Measurements from ENCODE around the gene ENTPD6. TPM values are rescaled to one million over a fixed set of nuclear protein-coding genes. Genes with fewer than 3 reads are reported as not detected.
"Not testable (repeated sequence)": the region's sequence is repeated elsewhere in the genome, so short reads cannot be mapped to it uniquely, and the experiment has no call there.

ENTPD6 gene
- total RNA-seq = 10 to 100 TPM; 33.8 to 45.6 TPM

- Mint-ChIP-seq H3K4me3 (peak within 1 kb of the TSS; percentile 84), H3K9me3 (no peaks in the 10 kb centered on the region), H3K4me1 (peaks cover 30% of the 10 kb centered on the region), H3K36me3 (ENCODE audit: low read depth) (no peaks in the 10 kb centered on the region), H3K27me3 (no peaks in the 10 kb centered on the region), H3K27ac (peak within 1 kb of the TSS; percentile 90)
- DNase-seq = peak; percentile 89
- CTCF ChIA-PET = interaction anchor here (1.0 kb wide), 1 partner anchor 8 kb away, joined by 3 read pairs; no protein-coding TSS in a partner anchor
- POLR2A ChIA-PET = no interaction called here
Observed at GRCh38 chr20:25195014-25195961, at the start of gene ENTPD6. Gene ENTPD6 (plus strand): TSS chr20:25195712. CDS start chr20:25206537, 10,825 bp downstream.

- POLR2A ChIA-PET = no interaction called here
- Mint-ChIP-seq H3K9me3 (no peaks in the 10 kb centered on the region), H3K36me3 (ENCODE audit: low read depth) (no peaks in the 10 kb centered on the region), H3K27me3 (peaks cover 16% of the 10 kb centered on the region), H3K4me3 (no peak overlapping the region), H3K27ac (no peak overlapping the region), H3K4me1 (peaks cover 5% of the 10 kb centered on the region)
- CTCF ChIA-PET = no interaction called here
- no peak for DNase-seq
Observed at GRCh38 chr20:25146976-25147375, 48.5 kb upstream of the ENTPD6 start.

GRCh38 chr20:25147716-25148115, 47.8 kb upstream of the ENTPD6 start:
- peaks cover 5% of the 10 kb centered on the region for H3K4me1 Mint-ChIP-seq
- H3K4me3 Mint-ChIP-seq = no peak overlapping the region
- H3K36me3 Mint-ChIP-seq (ENCODE audit: low read depth) = no peaks in the 10 kb centered on the region
- peaks cover 16% of the 10 kb centered on the region for H3K27me3 Mint-ChIP-seq
- DNase-seq = no peak
- no peak overlapping the region for H3K27ac Mint-ChIP-seq
- ChIA-PET POLR2A (no interaction called here), CTCF (no interaction called here)
- H3K9me3 Mint-ChIP-seq = no peaks in the 10 kb centered on the region

- Mint-ChIP-seq H3K27ac (peak overlapping the region; percentile 63), H3K4me1 (peaks cover 5% of the 10 kb centered on the region), H3K4me3 (peak overlapping the region; percentile 72), H3K36me3 (ENCODE audit: low read depth) (no peaks in the 10 kb centered on the region), H3K27me3 (peaks cover 16% of the 10 kb centered on the region), H3K9me3 (no peaks in the 10 kb centered on the region)
- CTCF ChIA-PET = no interaction called here
- DNase-seq = peak; percentile 51
- POLR2A ChIA-PET = no interaction called here
Observed at GRCh38 chr20:25148181-25148981, 47.1 kb upstream of the ENTPD6 start.

GRCh38 chr20:25148982-25149846, 46.3 kb upstream of the ENTPD6 start:
- Mint-ChIP-seq H3K4me3 (peak overlapping the region; percentile 72), H3K27me3 (peaks cover 16% of the 10 kb centered on the region), H3K4me1 (peaks cover 5% of the 10 kb centered on the region), H3K36me3 (ENCODE audit: low read depth) (no peaks in the 10 kb centered on the region), H3K9me3 (no peaks in the 10 kb centered on the region), H3K27ac (no peak overlapping the region)
- ChIA-PET POLR2A (no interaction called here), CTCF (no interaction called here)
- DNase-seq = no peak

- CTCF ChIA-PET = no interaction called here
- Mint-ChIP-seq H3K27me3 (peaks cover 14% of the 10 kb centered on the region), H3K27ac (no peak overlapping the region), H3K4me3 (no peak overlapping the region), H3K4me1 (peaks cover 5% of the 10 kb centered on the region), H3K36me3 (ENCODE audit: low read depth) (no peaks in the 10 kb centered on the region), H3K9me3 (no peaks in the 10 kb centered on the region)
- POLR2A ChIA-PET = no interaction called here
- DNase-seq = no peak
Observed at GRCh38 chr20:25150016-25150415, 45.5 kb upstream of the ENTPD6 start.

- H3K36me3 Mint-ChIP-seq (ENCODE audit: low read depth) = no peaks in the 10 kb centered on the region
Observed at GRCh38 chr20:25158043-25158442, 37.5 kb upstream of the ENTPD6 start.

GRCh38 chr20:25160467-25160866, 35.0 kb upstream of the ENTPD6 start:
- Mint-ChIP-seq H3K27me3 (peaks cover 2% of the 10 kb centered on the region), H3K27ac (no peak overlapping the region), H3K9me3 (peaks cover 7% of the 10 kb centered on the region), H3K36me3 (ENCODE audit: low read depth) (no peaks in the 10 kb centered on the region), H3K4me3 (no peak overlapping the region), H3K4me1 (peaks cover 9% of the 10 kb centered on the region)
- no peak for DNase-seq
- POLR2A ChIA-PET = no interaction called here
- CTCF ChIA-PET = no interaction called here

More at GRCh38 chr20:25158043-25158442, 37.5 kb upstream of the ENTPD6 start:
- POLR2A ChIA-PET = no interaction called here
- DNase-seq = no peak
- Mint-ChIP-seq H3K27ac (no peak overlapping the region), H3K27me3 (peaks cover 2% of the 10 kb centered on the region), H3K4me1 (peaks cover 9% of the 10 kb centered on the region), H3K4me3 (no peak overlapping the region), H3K9me3 (peaks cover 5% of the 10 kb centered on the region)
- CTCF ChIA-PET = no interaction called here

GRCh38 chr20:25160897-25161296, 34.6 kb upstream of the ENTPD6 start:
- H3K4me1 Mint-ChIP-seq = peaks cover 9% of the 10 kb centered on the region
- no peak overlapping the region for H3K27ac Mint-ChIP-seq
- CTCF ChIA-PET = no interaction called here
- DNase-seq = no peak
- POLR2A ChIA-PET = no interaction called here
- peaks cover 7% of the 10 kb centered on the region for H3K9me3 Mint-ChIP-seq
- H3K36me3 Mint-ChIP-seq (ENCODE audit: low read depth) = no peaks in the 10 kb centered on the region
- H3K27me3 Mint-ChIP-seq = peaks cover 2% of the 10 kb centered on the region
- H3K4me3 Mint-ChIP-seq = no peak overlapping the region

GRCh38 chr20:25165128-25165527, 30.4 kb upstream of the ENTPD6 start:
- Mint-ChIP-seq H3K4me3 (no peak overlapping the region), H3K27me3 (peaks cover 17% of the 10 kb centered on the region), H3K9me3 (peaks cover 7% of the 10 kb centered on the region), H3K4me1 (peaks cover 7% of the 10 kb centered on the region), H3K36me3 (ENCODE audit: low read depth) (no peaks in the 10 kb centered on the region), H3K27ac (no peak overlapping the region)
- no peak for DNase-seq
- POLR2A ChIA-PET = interaction anchor here (0.7 kb wide), 1 partner anchor 305 kb away, joined by 3 read pairs; no protein-coding TSS in a partner anchor
- CTCF ChIA-PET = interaction anchor here (1.2 kb wide), 1 partner anchor 9 kb away, joined by 3 read pairs; no protein-coding TSS in a partner anchor

GRCh38 chr20:25166105-25166782, 29.3 kb upstream of the ENTPD6 start:
- H3K27ac Mint-ChIP-seq; H3K9me3 Mint-ChIP-seq; H3K36me3 Mint-ChIP-seq (ENCODE audit: low read depth); H3K4me3 Mint-ChIP-seq; H3K4me1 Mint-ChIP-seq; DNase-seq; POLR2A ChIA-PET: not testable (repeated sequence)
- CTCF ChIA-PET = interaction anchor here (0.7 to 1.5 kb wide), 2 partner anchors 10 to 27 kb away, joined by 3 read pairs; no protein-coding TSS in a partner anchor
- peaks cover 20% of the 10 kb centered on the region for H3K27me3 Mint-ChIP-seq

- Mint-ChIP-seq H3K4me3 (no peak overlapping the region), H3K27me3 (peaks cover 15% of the 10 kb centered on the region), H3K4me1 (no peaks in the 10 kb centered on the region), H3K9me3 (no peaks in the 10 kb centered on the region), H3K36me3 (ENCODE audit: low read depth) (no peaks in the 10 kb centered on the region), H3K27ac (no peak overlapping the region)
- no peak for DNase-seq
- ChIA-PET POLR2A (no interaction called here), CTCF (interaction anchor here (3.7 kb wide), 1 partner anchor 180 kb away, joined by 10 read pairs; no protein-coding TSS in a partner anchor)
Observed at GRCh38 chr20:25173321-25173720, 22.2 kb upstream of the ENTPD6 start.

Measured in activated CD4-positive, alpha-beta T cell treated with anti-CD3 and anti-CD28 coated beads, Interleukin-2, amount 10 ng/mL, durations not matched to agents 7 days and 5 days (primary cell).